PC-3 (cell line): Measurements from ENCODE around the gene HKDC1. TPM values are rescaled to one million over a fixed set of nuclear protein-coding genes. Genes with fewer than 3 reads are reported as not detected.

Experiments used
- ATAC-seq: fragments of 200-7000 bp; cut with Tn5 transposase; 2 replicates; pipeline ENCODE4 v1.9.1; 2020; ENCODE audit warnings: mild to moderate bottlenecking, moderate library complexity
- BruUV-seq: library from RNA; stranded (reverse); fragments of 400-500 nt; replicated peaks from 2 replicates; lab custom pipeline; 2021; lab: Mats Ljungman, UMichigan
- CTCF ChIA-PET: fragments of 300-600 bp; sonication (Branson Sonifier 250); formaldehyde crosslinking; loops from one replicate; lab custom pipeline; 2022; ENCODE audit warnings: antibody characterized with exemption; lab: Charles Lee
- POLR2A ChIA-PET: fragments of 300-600 bp; sonication (Branson Sonifier 250); formaldehyde crosslinking; loops from one replicate; lab custom pipeline; 2022; ENCODE audit warnings: antibody characterized with exemption; ENCODE audit not compliant: unreplicated experiment; lab: Charles Lee
- DNase-seq: peaks from one replicate; pipeline ENCODE4 v3.0.0-alpha.2; 2015
- H2AFZ ChIP-seq: fragments of 300-600 bp; sonication (generic); 2 replicates; pipeline ENCODE4 v1.6.0; 2016; ENCODE audit warnings: antibody characterized with exemption, low read length
- H3F3A ChIP-seq: fragments of 300-600 bp; sonication (generic); one replicate; pipeline ENCODE4 v1.6.0; 2017; ENCODE audit warnings: antibody characterized with exemption, low read length, control low read depth, mild to moderate bottlenecking; ENCODE audit not compliant: unreplicated experiment
- H3K27ac ChIP-seq: fragments of 300-600 bp; sonication (generic); 2 replicates; pipeline ENCODE4 v1.5.1; 2016; ENCODE audit warnings: mild to moderate bottlenecking, low read length
- H3K27me3 ChIP-seq: fragments of 300-600 bp; sonication (generic); 2 replicates; pipeline ENCODE4 v1.6.1; 2016; ENCODE audit warnings: low read length, mixed read lengths
- H3K36me3 ChIP-seq: fragments of 300-600 bp; sonication (generic); 2 replicates; pipeline ENCODE4 v1.6.1; 2016; ENCODE audit warnings: low read depth, mixed run types, low read length, mixed read lengths
- H3K4me1 ChIP-seq: fragments of 300-600 bp; sonication (generic); 2 replicates; pipeline ENCODE4 v1.5.1; 2016; ENCODE audit warnings: low read length; ENCODE audit not compliant: insufficient read depth
- H3K4me2 ChIP-seq: fragments of 300-600 bp; sonication (generic); 2 replicates; pipeline ENCODE4 v1.6.0; 2016; ENCODE audit warnings: low read length
- H3K4me3 ChIP-seq: fragments of 300-600 bp; sonication (generic); 2 replicates; pipeline ENCODE4 v1.5.1; 2016; ENCODE audit warnings: mild to moderate bottlenecking, low read length, mixed read lengths
- H3K79me2 ChIP-seq: fragments of 300-600 bp; sonication (generic); 2 replicates; pipeline ENCODE4 v1.6.1; 2017; ENCODE audit warnings: low read length, mixed read lengths
- H3K9ac ChIP-seq: fragments of 300-600 bp; sonication (generic); 2 replicates; pipeline ENCODE4 v1.6.0; 2016; ENCODE audit warnings: mild to moderate bottlenecking, low read length
- H3K9me2 ChIP-seq: fragments of 300-600 bp; sonication (generic); replicated peaks from 2 replicates; pipeline ENCODE4 v1.6.1; 2016; ENCODE audit warnings: mixed run types, low read length, mixed read lengths
- H3K9me3 ChIP-seq: fragments of 300-600 bp; sonication (generic); 2 replicates; pipeline ENCODE4 v1.6.1; 2016; ENCODE audit warnings: low read length, mixed read lengths
- H4K20me1 ChIP-seq: fragments of 300-600 bp; sonication (generic); 2 replicates; pipeline ENCODE4 v1.6.1; 2016; ENCODE audit warnings: low read length, mixed read lengths
- CTCF ChIP-seq: fragments of 300-600 bp; sonication (generic); conservative IDR thresholded peaks from 2 replicates; pipeline ENCODE4 v1.5.1; 2017; ENCODE audit warnings: antibody characterized with exemption, low read depth, mild to moderate bottlenecking, low read length
- EZH2 ChIP-seq: fragments of 300-600 bp; sonication (generic); IDR thresholded peaks from one replicate; pipeline ENCODE4 v1.6.1; 2017; ENCODE audit warnings: antibody characterized with exemption, mild to moderate bottlenecking, low read length; ENCODE audit not compliant: unreplicated experiment
- EZH2phosphoT487 ChIP-seq: fragments of 300-600 bp; sonication (generic); IDR thresholded peaks from 2 replicates; pipeline ENCODE4 v1.6.1; 2018; ENCODE audit warnings: mild to moderate bottlenecking, antibody characterized with exemption, low read length, borderline replicate concordance
- intact Hi-C: fragments of 100-400 bp; cut with micrococcal nuclease; formaldehyde crosslinking; loops from 2 replicates; pipeline ENCODE4 v1.9.0; 2023
- total RNA-seq: library from RNA; depleted of rRNA; stranded (reverse); fragments of >200 nt; gene quantifications from 2 replicates; pipeline ENCODE4 v1.2.3, GENCODE V29; 2014; rRNA removed

The HKDC1 gene
- total RNA-seq, 1 experiment from 2014 or later, result 0.44 TPM

GRCh38 chr10:69315610-69316312, 95.6 kb downstream of the HKDC1 start:
- intact Hi-C loops, result loop anchor here (5.0 kb wide), 1 partner anchor 193 kb away; the partner anchor contains the start of gene VPS26A
- ATAC-seq, result no peak
- Histone ChIP-seq H3K9me3 (no peaks in the 10 kb centered on the region), H3K36me3 (no peaks in the 10 kb centered on the region), H3K27me3 (no peaks in the 10 kb centered on the region), H3K9me2 (no peaks in the 10 kb centered on the region), H3K4me2 (no peak overlapping the region), H3K4me3 (no peak overlapping the region), H4K20me1 (no peaks in the 10 kb centered on the region), H3K4me1 (peaks cover 36% of the 10 kb centered on the region), H2AFZ (no peak overlapping the region), H3K9ac (no peak overlapping the region), H3K79me2 (peaks cover 21% of the 10 kb centered on the region), H3F3A (peaks cover 6% of the 10 kb centered on the region), H3K27ac (no peak overlapping the region)
- no TSS peak for BruUV-seq
- TF ChIP-seq CTCF (no peak), EZH2 (no peak), EZH2phosphoT487 (no peak)
- POLR2A ChIA-PET, result no interaction called here
- CTCF ChIA-PET, result no interaction called here
- no peak for DNase-seq

- H3K27me3 ChIP-seq, result no peaks in the 10 kb centered on the region
- H3K36me3 ChIP-seq, result no peaks in the 10 kb centered on the region
- POLR2A ChIA-PET, result no interaction called here
- DNase-seq (peak; percentile 71), ATAC-seq (no peak)
- intact Hi-C loops, result loop anchor here (5.0 kb wide), 1 partner anchor 194 kb away; the partner anchor contains the start of gene VPS26A
- H3K9me2 ChIP-seq, result no peaks in the 10 kb centered on the region
- peak overlapping the region; percentile 33 for H2AFZ ChIP-seq
- no peak overlapping the region for H3K9ac ChIP-seq
- H3K27ac ChIP-seq, result peak overlapping the region; percentile 5
- peaks cover 6% of the 10 kb centered on the region for H3F3A ChIP-seq
- no TSS peak for BruUV-seq
- CTCF ChIA-PET, result no interaction called here
- no peaks in the 10 kb centered on the region for H4K20me1 ChIP-seq
- no peak overlapping the region for H3K4me3 ChIP-seq
- H3K9me3 ChIP-seq, result no peaks in the 10 kb centered on the region
- no peak overlapping the region for H3K4me2 ChIP-seq
- H3K4me1 ChIP-seq, result peaks cover 39% of the 10 kb centered on the region
- peaks cover 28% of the 10 kb centered on the region for H3K79me2 ChIP-seq
- TF ChIP-seq EZH2phosphoT487 (no peak), EZH2 (no peak), CTCF (no peak)
Observed at GRCh38 chr10:69316313-69317059, 96.4 kb downstream of the HKDC1 start.

Other genes starting within 250 kb of the HKDC1 start
- 65.9 and 72.9 TPM in 2 replicates for gene KIFBP, start 231.5 kb upstream of the HKDC1 start, total RNA-seq
- gene SRGN, start 132.2 kb upstream of the HKDC1 start, total RNA-seq, result 346 and 422 TPM in 2 replicates
- gene VPS26A, start 96.2 kb upstream of the HKDC1 start, total RNA-seq, result 44.7 and 60.0 TPM in 2 replicates
- 86.2 and 117 TPM in 2 replicates for gene SUPV3L1, start 40.1 kb upstream of the HKDC1 start, total RNA-seq
- gene HK1, start 58.2 kb downstream of the HKDC1 start, total RNA-seq, result 189 and 208 TPM in 2 replicates
- gene TACR2, start 196.6 kb downstream of the HKDC1 start, total RNA-seq, result 0.40 TPM in 1 of 2 replicates, not detected in the other
- 186 and 212 TPM in 2 replicates for gene TSPAN15, start 231.1 kb downstream of the HKDC1 start, total RNA-seq